OCI-LY3 (cell line): Measurements from ENCODE around the gene GPX1.

ENCODE experiments used
- CTCF ChIP-seq: fragments of 200-600, 300-600 bp; sonication (generic); IDR thresholded peaks from 2 replicates; pipeline ENCODE4 v1.5.1; 2014; ENCODE audit warnings: antibody characterized with exemption, low read length, low read depth
- EZH2phosphoT487 ChIP-seq: fragments of 200-600 bp; shearing (Covaris generic); IDR thresholded peaks from 2 replicates; pipeline ENCODE4 v1.6.1; 2018; ENCODE audit warnings: antibody characterized with exemption, mixed run types, low read depth

- TF ChIP-seq CTCF: no peak
- no peak for TF ChIP-seq EZH2phosphoT487
These were observed 28.1 kb upstream of the GPX1 start for GRCh38 chr3:49386056-49386756.
